G401 (cell line): ENCODE data around the gene ADGRG6. TPM values are rescaled to one million over a fixed set of nuclear protein-coding genes. Genes with fewer than 3 reads are reported as not detected.

Source experiments
- DNase-seq: peaks from one replicate; pipeline ENCODE4 v3.0.0-alpha.2; 2015; ENCODE audit warnings: low spot score
- in situ Hi-C: cut with HindIII; loops from 2 replicates; pipeline ENCODE4 v1.10.0; 2016; ENCODE audit warnings: low sequenced_read_pairs, mixed read lengths
- total RNA-seq: library from RNA; depleted of rRNA; stranded (reverse); fragments of >200 nt; shearing (Covaris generic); gene quantifications from 2 replicates; pipeline ENCODE4 v1.2.3, GENCODE V29; 2014

The ADGRG6 gene
- total RNA-seq, 1 experiment from 2014 or later = 3.3 TPM

DNA sequence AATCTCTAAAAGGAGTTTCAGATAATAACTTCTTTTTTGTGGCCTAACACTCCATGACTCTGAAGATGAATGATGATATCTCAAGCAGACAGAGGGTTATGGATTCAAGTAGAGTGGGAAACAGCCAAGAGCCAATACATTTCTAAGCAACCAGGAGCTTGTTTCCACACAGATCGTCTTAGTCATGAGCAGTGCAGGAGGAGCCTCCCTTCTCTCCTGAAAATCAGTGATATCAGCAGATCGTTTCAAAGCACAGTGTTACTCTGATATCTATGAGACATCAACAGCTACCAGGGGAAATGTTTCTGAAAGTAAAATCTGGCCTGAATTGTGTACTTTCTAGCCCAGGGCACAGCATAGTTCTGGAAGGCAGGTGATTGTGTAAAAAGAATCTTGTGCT, 11.5 kb downstream of the ADGRG6 start:
- in situ Hi-C loops = no loop called here
- no peak for DNase-seq

DNA sequence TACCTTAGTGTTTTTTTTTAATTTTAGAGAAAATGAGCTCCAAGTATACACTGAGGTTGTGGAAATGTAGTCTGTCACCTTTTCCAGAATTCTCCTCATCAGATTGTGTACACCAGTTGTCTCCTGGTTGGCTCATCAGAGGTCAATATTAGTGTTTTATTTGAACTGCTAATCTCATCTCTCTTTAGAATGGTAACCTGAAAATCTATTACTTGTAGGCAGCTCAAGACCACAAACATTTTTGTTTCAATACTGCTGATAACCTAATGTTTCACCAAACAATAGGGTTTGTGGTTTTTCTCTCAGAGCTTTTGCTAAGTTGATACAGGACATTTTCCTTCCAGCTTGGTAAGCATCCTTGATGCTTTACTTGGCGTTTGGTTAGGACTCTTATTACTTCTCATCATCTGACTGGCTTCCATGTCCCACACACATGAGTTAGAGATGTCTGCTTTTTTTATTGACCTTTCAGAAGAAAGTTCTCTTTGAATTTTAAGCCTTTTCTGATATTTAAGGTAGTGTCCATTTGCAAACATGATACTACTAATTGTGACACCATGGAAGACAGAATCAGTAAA, 15.1 kb downstream of the ADGRG6 start:
- in situ Hi-C loops = no loop called here
- DNase-seq = no peak

DNA sequence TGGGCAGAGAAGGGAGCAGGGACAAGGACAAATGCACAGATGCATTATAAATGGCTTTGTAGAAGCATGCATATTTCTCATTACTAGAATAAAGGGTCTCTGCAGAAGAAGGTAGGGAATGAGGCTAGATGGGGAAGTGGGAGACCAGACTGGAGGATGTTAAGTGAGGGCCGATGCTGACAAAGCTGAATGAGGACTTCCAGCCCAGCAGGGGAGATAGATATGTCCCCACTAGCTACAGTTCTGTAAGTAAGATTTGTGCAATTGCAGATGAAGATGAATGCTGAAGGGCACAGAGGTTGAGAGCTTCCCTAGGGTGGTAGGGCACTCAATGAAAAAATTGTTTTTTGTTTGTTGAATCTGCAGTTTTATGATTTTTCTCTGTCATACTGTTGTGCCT, 16.9 kb downstream of the ADGRG6 start:
- DNase-seq = no peak
- in situ Hi-C loops = no loop called here

DNA sequence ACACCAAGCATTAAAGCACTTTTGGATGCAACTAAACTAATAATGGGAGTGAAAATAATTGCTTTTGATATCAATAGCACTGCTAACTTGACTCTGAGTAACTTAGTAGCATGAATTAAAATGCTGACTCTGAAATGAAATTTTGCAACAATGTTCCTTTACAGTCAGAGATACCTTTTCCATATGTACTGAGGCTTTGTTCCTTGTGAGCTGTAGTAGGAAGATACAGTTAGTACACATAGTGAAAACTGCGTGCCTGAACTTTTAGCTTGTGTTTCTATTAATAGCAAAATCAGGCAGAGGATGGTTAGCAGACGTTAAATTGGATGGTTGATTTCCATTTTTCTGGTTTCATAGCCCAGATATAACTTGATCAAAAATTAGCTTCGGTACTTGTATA, 18.6 kb downstream of the ADGRG6 start:
- in situ Hi-C loops = no loop called here
- no peak for DNase-seq

DNA sequence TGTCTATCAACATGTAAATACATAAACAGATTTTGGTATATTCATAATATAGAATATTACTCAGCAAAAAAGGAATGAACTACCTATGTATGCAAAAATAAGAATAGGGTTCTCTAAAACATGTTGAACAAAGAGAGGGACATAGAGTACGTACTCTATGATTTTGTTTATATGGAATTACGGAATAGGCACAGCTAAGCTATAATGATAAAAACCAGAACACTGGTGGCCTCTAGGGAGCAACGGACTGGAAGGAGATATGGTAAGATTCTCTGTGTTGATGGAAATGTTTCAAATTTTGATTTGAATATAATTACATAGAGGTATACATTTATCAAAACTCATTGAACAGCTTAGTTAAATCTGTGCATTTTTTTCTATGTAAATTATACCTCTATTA, 19.6 kb downstream of the ADGRG6 start:
- in situ Hi-C loops = no loop called here
- no peak for DNase-seq

DNA sequence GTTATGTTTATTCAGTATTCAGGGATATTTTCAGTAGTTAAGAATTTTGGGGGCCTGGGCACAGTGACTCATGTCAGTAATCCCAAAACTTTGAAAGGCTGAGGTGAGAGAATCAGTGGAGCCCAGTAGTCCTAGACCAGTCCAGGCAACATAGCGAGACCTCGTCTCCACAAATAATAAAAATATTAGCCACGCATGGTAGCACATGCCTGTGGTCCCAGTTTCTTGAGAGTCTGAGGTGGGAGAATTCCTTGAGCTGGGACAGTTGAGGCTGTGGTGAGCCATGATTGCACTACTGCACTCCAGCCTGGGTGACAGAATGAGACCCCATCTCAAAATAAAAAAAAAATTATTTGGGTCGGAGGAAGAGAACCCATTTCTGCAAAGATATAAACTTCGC, 20.3 kb downstream of the ADGRG6 start:
- DNase-seq = no peak
- in situ Hi-C loops = no loop called here

DNA sequence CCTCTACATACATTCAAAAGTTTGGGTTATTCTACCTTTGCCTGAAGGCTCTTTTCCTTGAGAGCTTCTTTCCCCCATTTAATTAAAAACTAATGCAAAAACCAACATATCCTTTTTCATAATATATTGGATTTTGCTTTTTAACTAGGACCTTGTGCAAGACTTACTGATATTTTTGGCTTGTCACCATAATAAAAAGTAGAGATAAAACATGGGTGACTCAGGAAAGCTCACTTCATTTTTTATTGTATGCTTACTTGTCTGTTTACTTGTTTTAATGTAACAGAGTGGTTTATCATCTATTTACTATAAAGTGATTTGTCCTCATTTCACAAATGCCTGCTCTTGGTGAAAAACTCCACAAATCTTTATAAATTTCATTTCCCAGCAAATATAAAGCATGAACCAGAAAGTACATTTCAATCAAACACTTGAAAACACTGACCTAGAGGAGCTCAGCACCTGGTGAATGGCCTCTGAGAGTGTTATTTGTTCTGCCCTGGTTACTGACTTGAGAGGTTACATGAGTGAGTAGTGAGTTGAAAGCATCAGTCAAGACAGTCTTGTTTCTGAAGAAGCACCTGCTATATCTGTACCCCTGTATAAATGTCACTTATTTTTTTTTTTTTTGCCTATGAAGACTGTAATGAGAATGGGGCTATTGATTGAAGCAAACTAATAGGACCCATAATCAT, 20.8 kb downstream of the ADGRG6 start:
- no peak for DNase-seq
- in situ Hi-C loops = no loop called here

DNA sequence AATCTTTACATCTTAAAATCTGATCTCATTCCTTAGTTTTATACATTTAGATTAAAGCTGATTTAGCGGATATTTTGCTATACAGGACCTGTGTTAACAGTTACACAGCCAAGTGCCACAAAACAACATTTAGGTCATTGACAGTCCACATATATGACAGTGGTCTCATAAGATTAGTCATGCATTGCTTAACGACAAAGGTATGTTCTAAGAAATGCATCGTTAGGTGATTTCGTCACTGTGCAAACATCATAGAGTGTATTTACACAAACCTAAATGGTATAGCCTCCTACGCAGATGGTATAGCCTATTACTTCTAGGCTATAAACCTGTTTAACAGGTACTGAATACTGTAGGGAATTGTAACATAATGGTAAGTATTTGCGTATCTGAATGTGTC, 21.6 kb downstream of the ADGRG6 start:
- in situ Hi-C loops = no loop called here

DNA sequence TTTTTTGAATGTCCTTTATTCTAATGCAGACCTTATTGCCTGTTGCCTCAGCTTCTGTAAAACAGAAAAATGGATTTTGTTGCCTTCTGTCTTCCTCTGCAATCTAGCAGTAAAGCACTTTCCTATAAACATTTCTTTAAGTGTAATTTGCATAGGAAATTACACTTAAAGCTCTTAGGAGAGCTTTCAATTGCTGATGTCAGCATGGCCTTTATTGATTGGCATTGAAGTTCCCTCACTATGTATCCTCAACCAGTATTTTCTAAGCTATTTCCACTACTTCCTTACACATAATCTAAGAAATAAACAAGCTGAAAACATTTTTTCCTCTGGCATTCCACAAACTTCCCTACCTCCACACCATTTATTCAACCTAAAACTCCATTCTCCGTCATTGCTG, 22.3 kb downstream of the ADGRG6 start:
- in situ Hi-C loops = no loop called here
- no peak for DNase-seq

More for the DNA sequence above, 21.6 kb downstream of the ADGRG6 start:
- DNase-seq = no peak

DNA sequence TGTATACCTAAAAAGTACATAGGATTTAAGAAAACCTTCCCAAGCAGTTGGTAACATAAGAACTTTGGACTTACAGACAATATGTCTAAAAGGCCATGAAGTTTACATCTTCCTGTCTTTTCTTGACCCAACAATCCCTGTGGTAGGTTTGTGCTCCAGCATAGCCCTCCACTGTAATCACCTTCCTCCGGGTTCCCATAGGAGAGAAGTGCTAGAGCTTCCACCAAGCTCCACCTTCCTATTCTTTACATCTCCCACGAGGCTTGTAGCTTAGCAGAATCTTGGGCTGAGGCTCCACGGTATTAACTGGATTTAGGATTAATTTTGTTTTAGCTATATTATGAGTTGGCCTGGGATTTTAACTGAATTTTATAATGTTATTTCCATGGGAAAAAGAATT, 23.3 kb downstream of the ADGRG6 start:
- DNase-seq = no peak
- in situ Hi-C loops = no loop called here

DNA sequence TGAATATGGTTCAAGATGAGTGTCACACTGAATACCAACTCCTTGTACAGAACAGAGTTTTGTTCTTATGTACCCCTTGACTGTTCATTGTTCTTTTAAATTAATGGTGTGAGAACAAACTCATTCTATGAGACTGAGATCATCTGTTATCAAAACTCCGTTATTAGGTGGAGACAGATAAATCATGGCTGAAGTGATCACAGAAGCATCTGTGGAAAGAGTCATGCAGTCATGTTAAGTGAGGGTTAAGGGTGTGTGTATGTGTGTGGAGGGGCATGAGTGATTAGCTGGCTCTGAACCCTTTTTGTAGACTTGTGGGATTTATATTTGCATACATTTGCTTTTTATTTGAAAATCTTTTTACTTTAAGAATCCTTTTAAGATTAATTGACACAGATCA, 24.7 kb downstream of the ADGRG6 start:
- in situ Hi-C loops = no loop called here
- DNase-seq = no peak

DNA sequence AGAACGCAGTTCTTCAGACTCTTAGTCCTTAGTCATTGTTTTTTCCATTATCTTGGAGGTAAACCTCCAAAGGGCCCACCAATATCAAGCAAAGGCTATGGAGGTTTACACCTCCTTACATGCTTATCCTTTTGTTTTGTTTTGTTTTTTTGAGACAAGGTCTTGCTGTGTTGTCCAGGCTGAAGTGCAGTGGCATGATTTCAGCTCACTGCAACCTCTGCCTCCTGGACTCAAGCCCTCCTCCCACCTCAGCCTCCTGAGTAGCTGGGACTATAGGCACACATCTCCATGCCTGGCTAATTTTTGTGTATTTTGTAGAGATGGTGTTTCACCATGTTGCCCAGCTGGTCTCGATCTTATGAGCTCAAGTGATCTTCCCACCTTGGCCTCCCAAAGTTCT, 26.3 kb downstream of the ADGRG6 start:
- in situ Hi-C loops = no loop called here
- DNase-seq = no peak

DNA sequence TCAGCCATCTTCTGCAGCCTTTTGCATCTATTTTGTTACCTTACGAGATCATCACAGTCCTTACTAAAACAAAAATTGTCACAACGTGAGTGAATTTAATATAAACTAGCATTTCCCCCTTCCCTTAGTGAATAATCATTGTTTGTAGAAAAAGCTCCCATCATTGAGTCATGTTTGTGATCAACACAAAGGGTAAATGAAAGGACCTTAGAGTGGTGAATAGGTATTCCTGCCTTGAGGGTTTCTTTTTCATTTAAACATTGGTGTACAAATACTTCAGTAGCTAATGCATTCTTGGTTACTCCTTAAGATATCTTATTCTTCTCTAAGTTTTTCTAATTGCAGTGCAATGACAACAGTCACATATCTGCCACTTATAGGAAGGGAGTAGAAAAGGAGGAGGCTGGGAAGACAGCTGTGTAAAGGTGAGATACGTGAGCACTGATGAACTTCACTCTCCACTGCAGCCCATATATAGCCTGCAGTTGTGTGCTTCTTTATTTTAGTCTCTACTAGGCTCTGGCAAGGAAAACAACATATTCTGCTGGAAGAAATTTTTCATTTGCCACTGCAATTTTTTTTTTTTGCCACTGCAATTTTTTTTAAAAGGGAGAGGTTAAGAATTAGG, 27.8 kb downstream of the ADGRG6 start:
- no peak for DNase-seq
- in situ Hi-C loops = no loop called here

DNA sequence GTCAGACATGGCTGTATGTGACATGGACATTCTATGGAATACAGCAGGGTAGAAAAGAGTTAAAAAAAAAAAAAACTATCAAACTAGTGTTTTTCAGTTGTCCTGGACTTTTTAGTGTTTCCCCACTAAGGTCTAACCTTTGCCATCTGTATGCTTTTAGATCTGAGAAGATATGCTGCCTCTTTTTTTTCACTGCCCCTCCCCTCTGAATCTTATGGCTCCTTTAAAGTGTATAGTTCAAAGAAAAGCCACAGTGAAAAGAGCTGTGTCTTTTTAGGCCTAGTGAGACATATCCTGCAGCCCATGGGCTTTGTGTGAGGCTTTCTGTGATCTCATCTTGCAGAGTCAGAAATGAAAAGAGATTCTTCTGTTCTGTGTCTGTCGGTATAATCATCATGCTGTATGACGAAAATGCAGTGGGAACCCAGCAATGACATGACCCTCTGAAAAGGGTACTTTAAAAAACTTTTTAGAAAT, 29.3 kb downstream of the ADGRG6 start:
- in situ Hi-C loops = no loop called here
- no peak for DNase-seq

DNA sequence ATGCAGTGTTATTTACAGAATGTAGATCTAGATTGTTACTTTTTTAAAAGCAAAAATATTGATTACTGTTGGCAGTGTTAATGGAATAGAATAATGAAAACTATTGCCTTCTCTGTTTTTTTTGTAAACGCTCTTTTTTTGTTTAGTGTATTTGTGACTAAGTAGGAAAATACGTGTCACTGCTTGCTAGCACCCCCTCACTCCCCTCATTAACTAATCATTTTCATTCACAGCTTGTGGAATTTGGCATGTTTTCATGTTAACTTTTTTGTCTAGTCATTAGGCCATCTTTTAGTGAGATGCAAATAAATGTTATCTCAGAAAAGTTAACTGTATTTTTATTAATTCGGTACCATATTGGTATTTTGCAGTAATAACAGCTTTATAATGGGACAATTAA, 29.8 kb downstream of the ADGRG6 start:
- in situ Hi-C loops = no loop called here
- DNase-seq = no peak

DNA sequence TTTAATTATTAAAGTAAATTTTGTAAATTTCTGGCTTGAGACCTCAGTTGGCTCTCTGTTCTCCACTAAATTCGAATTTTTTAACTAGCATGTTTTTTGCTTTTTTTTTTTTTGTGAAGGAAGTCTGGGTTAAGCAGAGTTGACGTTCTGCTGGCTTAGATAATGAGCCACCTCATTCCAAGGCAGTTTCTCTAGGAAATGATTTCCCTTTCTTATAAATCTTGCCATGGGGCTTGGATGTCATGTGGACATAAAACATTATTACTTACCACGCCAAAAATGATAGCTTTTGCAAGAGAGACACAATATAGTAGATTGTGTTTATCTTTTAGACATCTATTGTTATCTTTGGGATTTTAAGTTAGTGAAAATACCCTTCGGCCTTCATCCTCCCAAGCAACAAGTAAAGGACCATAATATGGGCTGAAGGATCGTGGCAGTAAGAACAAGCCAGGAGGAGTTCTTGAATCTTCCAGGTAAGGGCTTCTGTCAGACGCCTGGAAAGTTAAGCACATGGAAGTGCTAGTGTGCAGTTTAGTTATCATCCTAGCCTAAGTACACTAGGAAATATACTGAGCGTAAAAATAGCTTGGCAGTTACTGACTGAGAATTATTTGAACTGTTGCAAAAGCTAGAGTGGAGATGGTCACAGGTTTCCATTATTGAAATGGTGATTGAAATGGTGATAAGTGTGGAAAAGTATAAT, 30.7 kb downstream of the ADGRG6 start:
- in situ Hi-C loops = no loop called here

DNA sequence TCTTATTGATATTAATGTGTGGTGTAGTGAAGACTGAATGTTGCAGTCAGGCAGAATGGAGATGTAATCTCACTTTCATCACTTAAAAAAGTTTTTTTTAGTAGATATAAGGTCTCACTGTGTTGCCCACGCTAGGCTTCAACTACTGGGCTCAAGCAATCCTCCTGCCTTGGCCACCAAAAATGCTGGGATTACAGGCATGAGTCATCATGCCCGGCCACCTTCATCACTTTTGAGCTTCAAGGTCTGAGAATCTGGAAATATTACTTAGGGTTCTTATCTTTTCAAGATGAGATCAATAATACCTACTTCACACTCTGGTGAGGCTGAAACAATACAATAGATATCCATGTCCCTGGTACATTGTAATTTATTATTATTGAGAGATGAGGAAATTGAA, 31.6 kb downstream of the ADGRG6 start:
- in situ Hi-C loops = no loop called here
- no peak for DNase-seq

More for the DNA sequence above, 30.7 kb downstream of the ADGRG6 start:
- no peak for DNase-seq

DNA sequence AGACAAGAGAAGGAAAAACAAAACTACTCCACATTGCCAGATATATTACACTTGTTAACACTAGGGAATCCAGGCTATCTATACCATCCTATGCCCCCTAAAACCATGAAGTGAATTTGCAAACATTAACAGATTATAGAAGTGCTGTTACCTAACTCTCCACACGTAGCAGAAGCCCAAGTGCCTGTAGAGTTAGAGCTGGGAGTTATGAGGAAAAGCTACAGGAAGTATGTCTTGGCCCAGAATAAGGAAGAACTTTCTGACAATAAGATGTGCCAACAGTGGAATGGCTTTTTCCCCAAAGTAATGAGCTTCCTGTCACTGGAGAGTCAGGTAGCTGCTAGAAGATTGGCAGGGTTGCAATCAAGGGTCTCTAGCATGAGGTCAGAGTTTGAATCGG, 32.5 kb downstream of the ADGRG6 start:
- in situ Hi-C loops = no loop called here
- DNase-seq = no peak

DNA sequence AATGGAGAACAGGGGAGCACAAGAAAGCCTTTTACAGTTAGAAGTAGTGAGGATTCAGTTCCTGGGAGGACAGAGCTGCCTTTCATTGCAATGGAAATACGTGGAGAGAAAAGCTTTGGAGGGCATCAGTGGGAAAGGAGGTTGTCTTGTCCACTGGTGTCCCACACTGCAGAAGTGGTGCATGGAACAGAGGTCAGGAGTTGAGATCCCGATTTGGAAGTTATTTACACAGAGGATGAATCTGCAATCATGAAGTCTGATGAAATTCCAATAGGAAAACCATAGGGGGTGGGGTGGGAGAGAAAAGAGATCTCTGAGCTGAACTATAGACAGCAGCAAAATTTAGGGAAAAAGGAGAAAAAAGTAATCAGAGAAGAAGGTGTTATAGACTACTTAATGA, 33.6 kb downstream of the ADGRG6 start:
- no peak for DNase-seq
- in situ Hi-C loops = no loop called here

DNA sequence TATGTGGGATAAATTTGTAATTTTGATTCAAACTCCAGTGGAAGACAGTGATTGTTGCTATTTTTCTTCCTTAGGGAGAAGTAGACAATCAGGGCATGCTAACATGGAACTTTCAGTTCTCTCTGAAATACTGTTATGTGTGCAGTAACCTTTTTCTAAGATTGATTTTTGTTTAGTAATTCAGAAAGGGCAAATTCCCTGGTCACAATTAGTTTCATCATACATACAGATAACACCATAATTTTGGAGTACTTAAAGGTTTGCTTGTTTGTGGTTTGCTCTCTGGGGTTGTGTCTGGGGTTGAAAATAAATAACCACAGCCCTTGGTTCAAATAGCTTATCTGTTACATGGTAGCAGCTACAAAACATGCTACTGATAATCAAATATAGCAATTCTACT, 34.4 kb downstream of the ADGRG6 start:
- in situ Hi-C loops = no loop called here
- no peak for DNase-seq
